ENCODE measurements around the gene CFAP161. TPM values are rescaled to one million over a fixed set of nuclear protein-coding genes. Genes with fewer than 3 reads are reported as not detected.

CFAP161 gene
- total RNA-seq, 1 experiment from 2014 or later, result 2.7 TPM

DNA sequence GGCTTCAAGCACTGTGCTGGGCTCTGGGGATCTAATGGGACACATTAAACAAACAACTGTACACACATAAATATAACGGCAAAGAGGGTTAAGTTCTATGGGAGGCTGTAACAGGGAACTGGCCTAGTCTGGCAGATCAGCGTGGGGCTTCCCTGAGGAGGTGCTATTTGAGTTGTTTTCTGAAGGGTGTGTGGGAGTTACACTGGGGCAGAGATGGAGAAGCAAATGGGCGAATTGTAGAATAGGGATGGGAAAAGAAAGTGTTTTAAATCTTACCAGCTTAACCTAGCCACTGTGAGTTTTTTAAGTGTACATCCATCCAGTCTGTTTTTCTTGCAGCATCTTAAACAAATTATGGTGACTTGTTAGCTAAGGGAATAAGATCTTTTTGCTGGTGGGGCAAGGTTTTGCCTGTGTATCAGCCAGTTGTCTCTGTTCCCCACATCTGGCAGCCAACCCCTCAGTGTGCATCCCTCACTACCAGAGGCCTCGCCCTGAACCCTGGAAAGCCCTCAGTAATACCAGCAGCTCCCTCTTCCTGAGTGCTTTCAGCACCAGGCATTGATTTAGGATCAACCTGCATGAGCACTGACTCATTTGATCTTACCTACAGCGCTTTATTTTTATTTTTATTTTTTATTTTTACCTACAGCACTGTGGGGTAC is 51.7 kb downstream of the CFAP161 start:
- BruUV-seq (replicated peaks), result no TSS peak
- CTCF ChIA-PET, result no interaction called here
- Histone ChIP-seq H3K9me3 (ENCODE audit: control insufficient read depth, insufficient read depth, low read depth, low read length) (no peaks in the 10 kb centered on the region), H3K4me1 (ENCODE audit: control insufficient read depth, insufficient read depth, low read length) (no peaks in the 10 kb centered on the region), H3K27ac (ENCODE audit: low read length) (no peak overlapping the region), H3K4me3 (ENCODE audit: low read depth in 2 of 2, low read length in 2 of 2) (no peak overlapping the region), H3K36me3 (ENCODE audit: control insufficient read depth, insufficient read depth, low read length) (no peaks in the 10 kb centered on the region), H3K27me3 (ENCODE audit: control insufficient read depth, insufficient read depth, low read length) (peaks cover 7% of the 10 kb centered on the region)
- POLR2A ChIA-PET, result interaction anchor here (0.7 kb wide), 1 partner anchor 1264 kb away, joined by 3 read pairs; no protein-coding TSS in a partner anchor
- TF ChIP-seq POLR2AphosphoS5 (IDR thresholded peaks at IDR 0.05; ENCODE audit: low read depth, low read length), result no peak
- TF ChIP-seq, protein P1, sequence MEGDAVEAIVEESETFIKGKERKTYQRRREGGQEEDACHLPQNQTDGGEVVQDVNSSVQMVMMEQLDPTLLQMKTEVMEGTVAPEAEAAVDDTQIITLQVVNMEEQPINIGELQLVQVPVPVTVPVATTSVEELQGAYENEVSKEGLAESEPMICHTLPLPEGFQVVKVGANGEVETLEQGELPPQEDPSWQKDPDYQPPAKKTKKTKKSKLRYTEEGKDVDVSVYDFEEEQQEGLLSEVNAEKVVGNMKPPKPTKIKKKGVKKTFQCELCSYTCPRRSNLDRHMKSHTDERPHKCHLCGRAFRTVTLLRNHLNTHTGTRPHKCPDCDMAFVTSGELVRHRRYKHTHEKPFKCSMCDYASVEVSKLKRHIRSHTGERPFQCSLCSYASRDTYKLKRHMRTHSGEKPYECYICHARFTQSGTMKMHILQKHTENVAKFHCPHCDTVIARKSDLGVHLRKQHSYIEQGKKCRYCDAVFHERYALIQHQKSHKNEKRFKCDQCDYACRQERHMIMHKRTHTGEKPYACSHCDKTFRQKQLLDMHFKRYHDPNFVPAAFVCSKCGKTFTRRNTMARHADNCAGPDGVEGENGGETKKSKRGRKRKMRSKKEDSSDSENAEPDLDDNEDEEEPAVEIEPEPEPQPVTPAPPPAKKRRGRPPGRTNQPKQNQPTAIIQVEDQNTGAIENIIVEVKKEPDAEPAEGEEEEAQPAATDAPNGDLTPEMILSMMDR (IDR thresholded peaks at IDR 0.05), result no peak
- no peak for TF ChIP-seq SIN3A (IDR thresholded peaks at IDR 0.05; ENCODE audit: borderline replicate concordance, insufficient read depth, low read depth, low read length)
- TF ChIP-seq TCF7L2 (IDR thresholded peaks at IDR 0.05; ENCODE audit: low read depth, low read length), result no peak
- TF ChIP-seq, protein P2, sequence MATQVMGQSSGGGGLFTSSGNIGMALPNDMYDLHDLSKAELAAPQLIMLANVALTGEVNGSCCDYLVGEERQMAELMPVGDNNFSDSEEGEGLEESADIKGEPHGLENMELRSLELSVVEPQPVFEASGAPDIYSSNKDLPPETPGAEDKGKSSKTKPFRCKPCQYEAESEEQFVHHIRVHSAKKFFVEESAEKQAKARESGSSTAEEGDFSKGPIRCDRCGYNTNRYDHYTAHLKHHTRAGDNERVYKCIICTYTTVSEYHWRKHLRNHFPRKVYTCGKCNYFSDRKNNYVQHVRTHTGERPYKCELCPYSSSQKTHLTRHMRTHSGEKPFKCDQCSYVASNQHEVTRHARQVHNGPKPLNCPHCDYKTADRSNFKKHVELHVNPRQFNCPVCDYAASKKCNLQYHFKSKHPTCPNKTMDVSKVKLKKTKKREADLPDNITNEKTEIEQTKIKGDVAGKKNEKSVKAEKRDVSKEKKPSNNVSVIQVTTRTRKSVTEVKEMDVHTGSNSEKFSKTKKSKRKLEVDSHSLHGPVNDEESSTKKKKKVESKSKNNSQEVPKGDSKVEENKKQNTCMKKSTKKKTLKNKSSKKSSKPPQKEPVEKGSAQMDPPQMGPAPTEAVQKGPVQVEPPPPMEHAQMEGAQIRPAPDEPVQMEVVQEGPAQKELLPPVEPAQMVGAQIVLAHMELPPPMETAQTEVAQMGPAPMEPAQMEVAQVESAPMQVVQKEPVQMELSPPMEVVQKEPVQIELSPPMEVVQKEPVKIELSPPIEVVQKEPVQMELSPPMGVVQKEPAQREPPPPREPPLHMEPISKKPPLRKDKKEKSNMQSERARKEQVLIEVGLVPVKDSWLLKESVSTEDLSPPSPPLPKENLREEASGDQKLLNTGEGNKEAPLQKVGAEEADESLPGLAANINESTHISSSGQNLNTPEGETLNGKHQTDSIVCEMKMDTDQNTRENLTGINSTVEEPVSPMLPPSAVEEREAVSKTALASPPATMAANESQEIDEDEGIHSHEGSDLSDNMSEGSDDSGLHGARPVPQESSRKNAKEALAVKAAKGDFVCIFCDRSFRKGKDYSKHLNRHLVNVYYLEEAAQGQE (IDR thresholded peaks at IDR 0.05; ENCODE audit: insufficient read depth in 1 of 2, low read depth in 2 of 2, low read length in 1 of 2), result no peak
- intact Hi-C loops (cut with micrococcal nuclease; ENCODE audit: unreplicated experiment), result no loop called here
- in situ Hi-C loops (cut with HindIII; ENCODE audit: low pct_unique_long_range_greater_than_20kb, low sequenced_read_pairs), result no loop called here
- DNase-seq (ENCODE audit: low read depth, low spot score) (no peak), ATAC-seq (no peak)

DNA sequence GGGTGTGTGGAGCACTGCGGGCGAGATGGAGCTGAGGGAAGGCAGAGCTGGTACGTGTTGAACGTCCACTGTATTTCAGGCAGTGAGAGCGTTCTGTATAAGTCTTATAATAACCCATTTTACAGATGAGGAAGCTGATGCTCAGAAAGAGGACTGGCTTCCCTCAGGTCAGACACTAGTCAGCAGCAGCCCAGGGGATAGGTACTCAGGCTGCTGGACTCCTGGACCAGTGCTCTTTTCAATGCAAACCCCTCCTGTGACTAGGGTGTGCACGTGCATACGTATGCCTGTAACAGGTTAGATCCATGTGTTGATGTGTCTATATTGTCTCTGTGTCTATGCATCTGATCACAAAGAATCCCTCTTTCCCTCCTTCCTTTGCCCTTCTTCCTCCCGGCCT is 54.3 kb downstream of the CFAP161 start:
- Histone ChIP-seq H3K27ac (ENCODE audit: low read length) (no peak overlapping the region), H3K36me3 (ENCODE audit: control insufficient read depth, insufficient read depth, low read length) (no peaks in the 10 kb centered on the region), H3K9me3 (ENCODE audit: control insufficient read depth, insufficient read depth, low read depth, low read length) (no peaks in the 10 kb centered on the region), H3K27me3 (ENCODE audit: control insufficient read depth, insufficient read depth, low read length) (peaks cover 6% of the 10 kb centered on the region), H3K4me1 (ENCODE audit: control insufficient read depth, insufficient read depth, low read length) (no peaks in the 10 kb centered on the region), H3K4me3 (ENCODE audit: low read depth in 2 of 2, low read length in 2 of 2) (no peak overlapping the region)
- ChIA-PET POLR2A (no interaction called here), CTCF (interaction anchor here (0.7 kb wide), 1 partner anchor 412 kb away, joined by 6 read pairs; no protein-coding TSS in a partner anchor)
- intact Hi-C loops (cut with micrococcal nuclease; ENCODE audit: unreplicated experiment) (no loop called here), in situ Hi-C loops (cut with HindIII; ENCODE audit: low pct_unique_long_range_greater_than_20kb, low sequenced_read_pairs) (no loop called here)
- TF ChIP-seq TCF7L2 (IDR thresholded peaks at IDR 0.05; ENCODE audit: low read depth, low read length), result no peak
- no peak for TF ChIP-seq POLR2AphosphoS5 (IDR thresholded peaks at IDR 0.05; ENCODE audit: low read depth, low read length)
- TF ChIP-seq, protein P2 (IDR thresholded peaks at IDR 0.05; ENCODE audit: insufficient read depth in 1 of 2, low read depth in 2 of 2, low read length in 1 of 2), result no peak
- no peak for TF ChIP-seq SIN3A (IDR thresholded peaks at IDR 0.05; ENCODE audit: borderline replicate concordance, insufficient read depth, low read depth, low read length)
- TF ChIP-seq, protein P1 (IDR thresholded peaks at IDR 0.05), result no peak
- BruUV-seq (replicated peaks), result no TSS peak
- ATAC-seq (no peak), DNase-seq (ENCODE audit: low read depth, low spot score) (no peak)
